GM23248 (cell line): ENCODE data around the gene TKT.

ENCODE experiments used
- EZH2 ChIP-seq: fragments of 200-600 bp; sonication (generic); IDR thresholded peaks from 2 replicates; pipeline ENCODE4 v1.6.1; 2018; ENCODE audit warnings: antibody characterized with exemption, mild to moderate bottlenecking; ENCODE audit not compliant: insufficient read depth, poor library complexity, severe bottlenecking
- EZH2phosphoT487 ChIP-seq: fragments of 200-600 bp; sonication (generic); IDR thresholded peaks from 2 replicates; pipeline ENCODE4 v1.6.1; 2018; ENCODE audit warnings: antibody characterized with exemption, moderate library complexity, mild to moderate bottlenecking, low read depth; ENCODE audit not compliant: insufficient read depth

DNA sequence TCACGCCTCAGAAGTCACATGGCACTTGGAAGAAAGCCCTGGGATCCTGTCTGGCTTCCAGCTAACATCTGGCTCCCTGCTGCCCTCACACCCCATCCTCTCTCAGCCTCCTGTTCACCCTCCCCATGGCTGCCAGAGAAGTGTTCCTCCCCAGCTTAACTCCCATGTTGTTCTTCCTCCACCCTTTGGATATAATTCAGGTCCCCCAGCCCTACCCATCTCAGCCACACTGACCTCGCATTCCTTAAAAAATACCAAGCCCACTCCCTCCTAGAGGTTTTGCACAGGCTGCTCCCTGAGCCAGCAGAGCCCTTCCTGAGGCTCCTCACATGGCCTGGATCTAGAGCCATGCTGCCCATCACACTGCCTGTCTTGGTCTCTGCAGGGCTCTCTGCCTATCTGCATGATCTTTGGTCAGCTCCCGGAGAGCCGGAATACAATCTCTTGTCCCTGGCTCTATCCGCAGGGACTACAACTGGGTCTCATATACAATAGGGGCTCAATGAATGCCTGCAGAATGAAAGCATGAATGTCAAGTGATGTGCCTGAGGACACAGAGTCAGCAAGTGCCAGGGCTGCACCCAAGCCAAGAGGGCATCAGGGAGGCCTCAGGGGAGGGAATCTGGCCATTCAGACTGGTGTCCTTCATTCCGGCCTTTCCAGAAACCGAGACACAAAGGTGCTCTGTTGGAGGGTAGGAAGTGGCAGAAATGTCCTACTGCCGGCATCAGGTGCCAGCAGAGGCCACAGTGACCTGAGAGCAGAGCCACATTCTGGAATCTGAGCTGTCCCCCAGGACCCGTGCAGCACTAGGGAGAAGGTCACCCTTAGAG lies 3.8 kb upstream of the TKT start:
- TF ChIP-seq EZH2 (no peak), EZH2phosphoT487 (no peak)
